ENCODE data around the gene MLN. TPM values are rescaled to one million over a fixed set of nuclear protein-coding genes. Genes with fewer than 3 reads are reported as not detected.

The MLN gene
- total RNA-seq, 1 experiment from 2014 or later = not detected

DNA sequence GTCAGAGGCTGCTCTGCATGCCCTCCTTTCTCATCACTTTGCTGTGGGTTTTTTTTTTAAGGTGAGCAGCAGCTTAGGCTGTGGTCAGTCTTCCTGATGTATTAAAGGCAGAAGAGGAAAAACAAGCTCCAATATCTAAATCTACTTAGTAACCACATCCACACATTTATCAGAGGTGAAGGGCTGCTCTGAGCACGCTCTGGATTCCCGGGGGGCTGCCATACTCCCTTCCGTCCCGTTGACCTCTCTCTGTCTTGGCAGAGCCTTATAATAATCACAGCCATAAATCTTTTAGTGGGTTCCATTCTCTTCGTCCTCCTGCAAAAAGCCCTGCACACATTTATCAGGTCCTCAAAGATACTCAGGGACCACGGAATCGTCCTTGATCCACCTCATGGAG is 12.2 kb downstream of the MLN start:
- H3K4me1 ChIP-seq (ENCODE audit: control insufficient read depth in 1 of 2, insufficient read depth in 2 of 2, low read length in 2 of 2) = peaks cover 7 to 21% of the 10 kb centered on the region in 2 experiments; a peak in 3 of 4 replicates
- POLR2A ChIA-PET = no interaction called here
- intact Hi-C loops (cut with micrococcal nuclease) = no loop called here

More for the DNA sequence above, 12.2 kb downstream of the MLN start:
- Histone ChIP-seq H3K27ac (ENCODE audit: low read depth, low read length) (no peak overlapping the region), H3K4me2 (ENCODE audit: low read length) (no peak overlapping the region), H3K4me3 (replicated peaks in 1 of 2; ENCODE audit: low read depth in 1 of 2, low read length in 2 of 2) (no peak overlapping the region), H2AFZ (ENCODE audit: low read depth, low read length, poor library complexity, severe bottlenecking) (no peak overlapping the region), H3K9me2 (ENCODE audit: insufficient read depth) (peaks cover 5% of the 10 kb centered on the region; the same call in 1 of the 2 replicates), H3K9me3 (ENCODE audit: control insufficient read depth in 1 of 2, insufficient read depth in 1 of 2, low read depth in 1 of 2, low read length in 2 of 2) (no peaks in the 10 kb centered on the region), H3K79me2 (ENCODE audit: insufficient read depth, low read length) (peaks cover 16% of the 10 kb centered on the region), H3K9ac (ENCODE audit: low read length) (no peak overlapping the region), H4K20me1 (ENCODE audit: insufficient read depth) (no peaks in the 10 kb centered on the region), H3K27me3 (ENCODE audit: insufficient read depth, low read length) (peaks cover 8% of the 10 kb centered on the region; the same call in 1 of the 2 replicates), H3K36me3 (ENCODE audit: control insufficient read depth in 1 of 2, insufficient read depth in 2 of 2, low read length in 2 of 2) (no peaks in the 10 kb centered on the region)
- no TSS peak for BruUV-seq (replicated peaks)
- ChIA-PET CTCF (no interaction called here), RAD21 (ENCODE audit: low non-redundant PET in 1 of 2, low total read pairs in 2 of 2, uncharacterized antibody in 2 of 2, unreplicated experiment in 2 of 2) (no interaction called here)
- no peak for DNase-seq (ENCODE audit: low read depth, low spot score)
- ATAC-seq = no peak
- TF ChIP-seq CEBPB (IDR thresholded peaks at IDR 0.05; ENCODE audit: low read depth) (no peak), POLR2AphosphoS5 (IDR thresholded peaks at IDR 0.05; ENCODE audit: low read depth, low read length) (no peak), REST (IDR thresholded peaks at IDR 0.05; ENCODE audit: low read depth) (no peak), JUND (IDR thresholded peaks at IDR 0.05) (no peak), EZH2 (IDR thresholded peaks at IDR 0.05) (no peak), ZFX (IDR thresholded peaks at IDR 0.05) (no peak)
- TF ChIP-seq, protein P1, sequence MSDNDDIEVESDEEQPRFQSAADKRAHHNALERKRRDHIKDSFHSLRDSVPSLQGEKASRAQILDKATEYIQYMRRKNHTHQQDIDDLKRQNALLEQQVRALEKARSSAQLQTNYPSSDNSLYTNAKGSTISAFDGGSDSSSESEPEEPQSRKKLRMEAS (IDR thresholded peaks at IDR 0.05) = no peak
